ENCODE data around the gene LMOD2.

- TF ChIP-seq CTCF (conservative IDR thresholded peaks at IDR 0.05; ENCODE audit: low read length): no peak
- no peak for TF ChIP-seq EZH2phosphoT487 (IDR thresholded peaks at IDR 0.05; ENCODE audit: borderline replicate concordance)
Observed at GRCh38 chr7:123641901-123642300, 13.8 kb upstream of the LMOD2 start.
